GM12878 (cell line): ENCODE data around the gene TMEM151A.

Source experiments
- CHD1 ChIP-seq: IDR thresholded peaks from 2 replicates; pipeline ENCODE4 v1.6.1; 2012; ENCODE audit warnings: low read depth, low read length, improper control_type of control experiment
- CTCF ChIP-seq, 3 experiments: IDR thresholded peaks in 2 of 3; conservative IDR thresholded peaks in 1 of 3; 2 replicates each; pipeline ENCODE4 v1.5.1; 2011; ENCODE audit warnings: low read depth in 3 of 3, low read length in 3 of 3, mild to moderate bottlenecking in 3 of 3, control low read depth in 2 of 3, moderate library complexity in 2 of 3, inconsistent platforms in 1 of 3, mixed read lengths in 1 of 3; ENCODE audit not compliant: control insufficient read depth in 2 of 3, insufficient read depth in 1 of 3; ENCODE audit errors: extremely low read depth in 1 of 3
- HCFC1 ChIP-seq: fragments of 150-350 bp; IDR thresholded peaks from 2 replicates; pipeline ENCODE4 v1.6.1; 2014; ENCODE audit warnings: low read length
- HDAC2 ChIP-seq: fragments of 200-600 bp; sonication (generic); IDR thresholded peaks from 2 replicates; pipeline ENCODE4 v1.6.1; 2017
- HDGF ChIP-seq: fragments of 450-650 bp; IDR thresholded peaks from 2 replicates; pipeline ENCODE4 v1.6.1; 2016; ENCODE audit warnings: antibody characterized with exemption
- ZNF687 ChIP-seq: fragments of 450-650 bp; IDR thresholded peaks from 2 replicates; pipeline ENCODE4 v1.6.1; 2017; ENCODE audit warnings: mild to moderate bottlenecking, moderate library complexity
- TF ChIP-seq, protein P1 (sequence below): fragments of 450-650 bp; IDR thresholded peaks from 2 replicates; pipeline ENCODE4 v1.6.1; 2018; ENCODE audit warnings: mild to moderate bottlenecking, low read depth, moderate library complexity; ENCODE audit not compliant: partially characterized antibody

DNA sequence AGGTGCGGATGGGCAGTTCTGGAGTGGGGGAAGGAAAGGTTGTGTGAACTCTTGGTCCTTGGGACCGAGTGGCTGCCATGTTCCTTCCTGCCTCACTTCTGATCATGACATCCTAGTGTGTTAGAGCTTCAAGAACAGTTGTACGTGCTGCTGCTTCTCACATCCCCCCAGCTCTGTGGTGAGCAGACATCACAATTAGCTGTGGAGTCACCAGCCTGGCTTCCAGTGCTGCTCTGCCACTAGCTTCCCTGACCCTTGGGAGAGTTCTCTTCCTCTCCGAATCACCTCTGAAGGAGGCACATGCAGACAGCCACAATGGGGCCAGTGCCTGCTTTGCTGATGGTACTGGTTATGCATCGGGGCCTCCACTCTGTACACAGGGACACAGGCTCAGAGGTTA lies 29.5 kb upstream of the TMEM151A start:
- TF ChIP-seq HDGF (no peak), HDAC2 (no peak), HCFC1 (no peak), ZNF687 (no peak), CTCF (IDR thresholded peaks at IDR 0.05 in 2 of 3, conservative IDR thresholded peaks at IDR 0.05 in 1 of 3; ENCODE audit: control insufficient read depth in 2 of 3, extremely low read depth in 1 of 3, insufficient read depth in 1 of 3, low read depth in 3 of 3, low read length in 3 of 3) (no peak), CHD1 (no peak)
- TF ChIP-seq, protein P1, sequence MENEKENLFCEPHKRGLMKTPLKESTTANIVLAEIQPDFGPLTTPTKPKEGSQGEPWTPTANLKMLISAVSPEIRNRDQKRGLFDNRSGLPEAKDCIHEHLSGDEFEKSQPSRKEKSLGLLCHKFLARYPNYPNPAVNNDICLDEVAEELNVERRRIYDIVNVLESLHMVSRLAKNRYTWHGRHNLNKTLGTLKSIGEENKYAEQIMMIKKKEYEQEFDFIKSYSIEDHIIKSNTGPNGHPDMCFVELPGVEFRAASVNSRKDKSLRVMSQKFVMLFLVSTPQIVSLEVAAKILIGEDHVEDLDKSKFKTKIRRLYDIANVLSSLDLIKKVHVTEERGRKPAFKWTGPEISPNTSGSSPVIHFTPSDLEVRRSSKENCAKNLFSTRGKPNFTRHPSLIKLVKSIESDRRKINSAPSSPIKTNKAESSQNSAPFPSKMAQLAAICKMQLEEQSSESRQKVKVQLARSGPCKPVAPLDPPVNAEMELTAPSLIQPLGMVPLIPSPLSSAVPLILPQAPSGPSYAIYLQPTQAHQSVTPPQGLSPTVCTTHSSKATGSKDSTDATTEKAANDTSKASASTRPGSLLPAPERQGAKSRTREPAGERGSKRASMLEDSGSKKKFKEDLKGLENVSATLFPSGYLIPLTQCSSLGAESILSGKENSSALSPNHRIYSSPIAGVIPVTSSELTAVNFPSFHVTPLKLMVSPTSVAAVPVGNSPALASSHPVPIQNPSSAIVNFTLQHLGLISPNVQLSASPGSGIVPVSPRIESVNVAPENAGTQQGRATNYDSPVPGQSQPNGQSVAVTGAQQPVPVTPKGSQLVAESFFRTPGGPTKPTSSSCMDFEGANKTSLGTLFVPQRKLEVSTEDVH: no peak
